GM19043 (cell line): ENCODE results near the gene GGTA1.
"Not testable (repeated sequence)": the region's sequence is repeated elsewhere in the genome, so short reads cannot be mapped to it uniquely, and the experiment has no call there.

Experiments used
- ATAC-seq: cut with Tn5 transposase; IDR thresholded peaks from one replicate; pipeline ENCODE4 v1.9.1; 2021; ENCODE audit warnings: low read depth; ENCODE audit not compliant: unreplicated experiment

GGTA1 gene

GRCh38 chr9:121463026-121463807 is 36.4 kb downstream of the GGTA1 start:
- no peak for ATAC-seq

GRCh38 chr9:121459513-121459912 is 40.1 kb downstream of the GGTA1 start:
- no peak for ATAC-seq

GRCh38 chr9:121458449-121458848 is 41.2 kb downstream of the GGTA1 start:
- ATAC-seq, result not testable (repeated sequence)

GRCh38 chr9:121455527-121456239 is 44.0 kb downstream of the GGTA1 start:
- no peak for ATAC-seq

- ATAC-seq, result no peak
Measured at GRCh38 chr9:121454972-121455371, 44.7 kb downstream of the GGTA1 start.

GRCh38 chr9:121453232-121453892 is 46.3 kb downstream of the GGTA1 start:
- no peak for ATAC-seq

- no peak for ATAC-seq
Measured at GRCh38 chr9:121452085-121452484, 47.6 kb downstream of the GGTA1 start.

GRCh38 chr9:121451586-121451985 is 48.1 kb downstream of the GGTA1 start:
- no peak for ATAC-seq

- no peak for ATAC-seq
Measured at GRCh38 chr9:121450241-121450640, 49.4 kb downstream of the GGTA1 start.

- no peak for ATAC-seq
Measured at GRCh38 chr9:121449786-121450185, 49.9 kb downstream of the GGTA1 start.

- ATAC-seq, result no peak
Measured at GRCh38 chr9:121447321-121447834, 52.3 kb downstream of the GGTA1 start.

- no peak for ATAC-seq
Measured at GRCh38 chr9:121445986-121446385, 53.7 kb downstream of the GGTA1 start.

GRCh38 chr9:121443981-121444380 is 55.7 kb downstream of the GGTA1 start:
- ATAC-seq, result no peak

- no peak for ATAC-seq
Measured at GRCh38 chr9:121441165-121441564, 58.5 kb downstream of the GGTA1 start.

- ATAC-seq, result no peak
Measured at GRCh38 chr9:121439711-121440664, 59.7 kb downstream of the GGTA1 start.

GRCh38 chr9:121439016-121439415 is 60.6 kb downstream of the GGTA1 start:
- no peak for ATAC-seq

- no peak for ATAC-seq
Measured at GRCh38 chr9:121437891-121438290, 61.8 kb downstream of the GGTA1 start.

- not testable (repeated sequence) for ATAC-seq
Measured at GRCh38 chr9:121437046-121437445, 62.6 kb downstream of the GGTA1 start.

GRCh38 chr9:121434969-121435368 is 64.7 kb downstream of the GGTA1 start:
- ATAC-seq, result no peak

GRCh38 chr9:121427899-121428298 is 71.7 kb downstream of the GGTA1 start:
- no peak for ATAC-seq
